ENCODE measurements around the gene TTC24. TPM values are rescaled to one million over a fixed set of nuclear protein-coding genes. Genes with fewer than 3 reads are reported as not detected.
A peak's percentile ranks its signal among the peaks of the same experiment; 100 is the strongest.

TTC24 gene
- total RNA-seq, 1 donor from 2014 or later: not detected

GRCh38 chr1:156537027-156537426, 42.5 kb upstream of the TTC24 start:
- no peak overlapping the region for H3K4me3 ChIP-seq (ENCODE audit: low read depth, low read length)
- H3K27me3 ChIP-seq (ENCODE audit: control insufficient read depth, insufficient read depth, low read length): no peaks in the 10 kb centered on the region
- DNase-seq (ENCODE audit: low read depth): no peak
- no peak for TF ChIP-seq CTCF (IDR thresholded peaks at IDR 0.05; ENCODE audit: insufficient read depth, low read length, severe bottlenecking)
- peak; percentile 40 for FAIRE-seq
- peaks cover 1% of the 10 kb centered on the region for H3K36me3 ChIP-seq (ENCODE audit: control insufficient read depth, insufficient read depth, low read length)

- FAIRE-seq (peak; percentile 95), DNase-seq (ENCODE audit: low read depth) (no peak)
- no peaks in the 10 kb centered on the region for H3K36me3 ChIP-seq (ENCODE audit: control insufficient read depth, insufficient read depth, low read length)
- no peaks in the 10 kb centered on the region for H3K27me3 ChIP-seq (ENCODE audit: control insufficient read depth, insufficient read depth, low read length)
- no peak overlapping the region for H3K4me3 ChIP-seq (ENCODE audit: low read depth, low read length)
- no peak for TF ChIP-seq CTCF (IDR thresholded peaks at IDR 0.05; ENCODE audit: insufficient read depth, low read length, severe bottlenecking)
Observed at GRCh38 chr1:156538711-156539440, 40.6 kb upstream of the TTC24 start.

- FAIRE-seq: no peak
- H3K27me3 ChIP-seq (ENCODE audit: control insufficient read depth, insufficient read depth, low read length): no peaks in the 10 kb centered on the region
- H3K36me3 ChIP-seq (ENCODE audit: control insufficient read depth, insufficient read depth, low read length): no peaks in the 10 kb centered on the region
- no peak overlapping the region for H3K4me3 ChIP-seq (ENCODE audit: low read depth, low read length)
- no peak for TF ChIP-seq CTCF (IDR thresholded peaks at IDR 0.05; ENCODE audit: insufficient read depth, low read length, severe bottlenecking)
- DNase-seq (ENCODE audit: low read depth): no peak
Observed at GRCh38 chr1:156539818-156540355, 39.6 kb upstream of the TTC24 start.

GRCh38 chr1:156540955-156541354, 38.6 kb upstream of the TTC24 start:
- no peak for FAIRE-seq

GRCh38 chr1:156543066-156543465, 36.5 kb upstream of the TTC24 start:
- DNase-seq (ENCODE audit: low read depth) (no peak), FAIRE-seq (no peak)
- no peak for TF ChIP-seq CTCF (IDR thresholded peaks at IDR 0.05; ENCODE audit: insufficient read depth, low read length, severe bottlenecking)
- Histone ChIP-seq H3K4me3 (ENCODE audit: low read depth, low read length) (no peak overlapping the region), H3K36me3 (ENCODE audit: control insufficient read depth, insufficient read depth, low read length) (no peaks in the 10 kb centered on the region), H3K27me3 (ENCODE audit: control insufficient read depth, insufficient read depth, low read length) (no peaks in the 10 kb centered on the region)

More at GRCh38 chr1:156540955-156541354, 38.6 kb upstream of the TTC24 start:
- H3K4me3 ChIP-seq (ENCODE audit: low read depth, low read length): no peak overlapping the region
- peak; percentile 14 for DNase-seq (ENCODE audit: low read depth)
- no peak for TF ChIP-seq CTCF (IDR thresholded peaks at IDR 0.05; ENCODE audit: insufficient read depth, low read length, severe bottlenecking)
- no peaks in the 10 kb centered on the region for H3K27me3 ChIP-seq (ENCODE audit: control insufficient read depth, insufficient read depth, low read length)
- no peaks in the 10 kb centered on the region for H3K36me3 ChIP-seq (ENCODE audit: control insufficient read depth, insufficient read depth, low read length)
